Neural cell (in vitro differentiated cells): Measurements from ENCODE around the gene OGN.

Experiments used
- MXI1 ChIP-seq: fragments of 450-650 bp; conservative IDR thresholded peaks from 2 replicates; pipeline ENCODE4 v1.6.1; 2014; ENCODE audit warnings: antibody characterized with exemption, mild to moderate bottlenecking; ENCODE audit not compliant: poor library complexity, severe bottlenecking
- RAD21 ChIP-seq: fragments of 450-650 bp; conservative IDR thresholded peaks from 2 replicates; pipeline ENCODE4 v1.6.1; 2014; ENCODE audit warnings: antibody characterized with exemption, mild to moderate bottlenecking, moderate library complexity
- TF ChIP-seq, protein P1 (sequence below): fragments of 450-650 bp; IDR thresholded peaks from 2 replicates; pipeline ENCODE4 v1.5.1; 2014; ENCODE audit warnings: antibody characterized with exemption, mild to moderate bottlenecking, moderate library complexity; ENCODE audit not compliant: poor library complexity, severe bottlenecking
- TF ChIP-seq, protein P2 (sequence below): IDR thresholded peaks from 2 replicates; pipeline ENCODE4 v1.6.1; 2012; ENCODE audit warnings: borderline replicate concordance

DNA sequence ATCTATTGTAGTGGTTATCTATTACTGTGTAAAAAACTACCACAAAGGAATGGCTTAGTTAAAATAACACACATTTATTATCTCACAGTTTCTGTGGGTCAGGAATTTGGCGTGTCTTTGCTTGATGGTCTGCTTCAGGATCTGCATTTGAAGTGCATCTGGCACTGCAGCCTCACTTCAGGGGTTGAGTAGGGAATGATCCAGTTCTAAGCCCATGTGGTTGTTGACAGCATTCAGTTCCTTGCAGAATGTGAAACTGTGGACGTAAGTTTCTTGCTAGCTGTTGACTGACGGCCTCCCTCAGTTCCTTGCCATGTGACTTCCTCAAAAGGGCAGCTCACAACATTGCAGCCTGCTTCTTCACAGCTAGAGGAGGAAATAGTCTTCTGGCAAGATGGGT, 2.1 kb upstream of the OGN start:
- TF ChIP-seq MXI1: no peak
- TF ChIP-seq, protein P1, sequence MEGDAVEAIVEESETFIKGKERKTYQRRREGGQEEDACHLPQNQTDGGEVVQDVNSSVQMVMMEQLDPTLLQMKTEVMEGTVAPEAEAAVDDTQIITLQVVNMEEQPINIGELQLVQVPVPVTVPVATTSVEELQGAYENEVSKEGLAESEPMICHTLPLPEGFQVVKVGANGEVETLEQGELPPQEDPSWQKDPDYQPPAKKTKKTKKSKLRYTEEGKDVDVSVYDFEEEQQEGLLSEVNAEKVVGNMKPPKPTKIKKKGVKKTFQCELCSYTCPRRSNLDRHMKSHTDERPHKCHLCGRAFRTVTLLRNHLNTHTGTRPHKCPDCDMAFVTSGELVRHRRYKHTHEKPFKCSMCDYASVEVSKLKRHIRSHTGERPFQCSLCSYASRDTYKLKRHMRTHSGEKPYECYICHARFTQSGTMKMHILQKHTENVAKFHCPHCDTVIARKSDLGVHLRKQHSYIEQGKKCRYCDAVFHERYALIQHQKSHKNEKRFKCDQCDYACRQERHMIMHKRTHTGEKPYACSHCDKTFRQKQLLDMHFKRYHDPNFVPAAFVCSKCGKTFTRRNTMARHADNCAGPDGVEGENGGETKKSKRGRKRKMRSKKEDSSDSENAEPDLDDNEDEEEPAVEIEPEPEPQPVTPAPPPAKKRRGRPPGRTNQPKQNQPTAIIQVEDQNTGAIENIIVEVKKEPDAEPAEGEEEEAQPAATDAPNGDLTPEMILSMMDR: no peak
- no peak for TF ChIP-seq RAD21
- TF ChIP-seq, protein P2, sequence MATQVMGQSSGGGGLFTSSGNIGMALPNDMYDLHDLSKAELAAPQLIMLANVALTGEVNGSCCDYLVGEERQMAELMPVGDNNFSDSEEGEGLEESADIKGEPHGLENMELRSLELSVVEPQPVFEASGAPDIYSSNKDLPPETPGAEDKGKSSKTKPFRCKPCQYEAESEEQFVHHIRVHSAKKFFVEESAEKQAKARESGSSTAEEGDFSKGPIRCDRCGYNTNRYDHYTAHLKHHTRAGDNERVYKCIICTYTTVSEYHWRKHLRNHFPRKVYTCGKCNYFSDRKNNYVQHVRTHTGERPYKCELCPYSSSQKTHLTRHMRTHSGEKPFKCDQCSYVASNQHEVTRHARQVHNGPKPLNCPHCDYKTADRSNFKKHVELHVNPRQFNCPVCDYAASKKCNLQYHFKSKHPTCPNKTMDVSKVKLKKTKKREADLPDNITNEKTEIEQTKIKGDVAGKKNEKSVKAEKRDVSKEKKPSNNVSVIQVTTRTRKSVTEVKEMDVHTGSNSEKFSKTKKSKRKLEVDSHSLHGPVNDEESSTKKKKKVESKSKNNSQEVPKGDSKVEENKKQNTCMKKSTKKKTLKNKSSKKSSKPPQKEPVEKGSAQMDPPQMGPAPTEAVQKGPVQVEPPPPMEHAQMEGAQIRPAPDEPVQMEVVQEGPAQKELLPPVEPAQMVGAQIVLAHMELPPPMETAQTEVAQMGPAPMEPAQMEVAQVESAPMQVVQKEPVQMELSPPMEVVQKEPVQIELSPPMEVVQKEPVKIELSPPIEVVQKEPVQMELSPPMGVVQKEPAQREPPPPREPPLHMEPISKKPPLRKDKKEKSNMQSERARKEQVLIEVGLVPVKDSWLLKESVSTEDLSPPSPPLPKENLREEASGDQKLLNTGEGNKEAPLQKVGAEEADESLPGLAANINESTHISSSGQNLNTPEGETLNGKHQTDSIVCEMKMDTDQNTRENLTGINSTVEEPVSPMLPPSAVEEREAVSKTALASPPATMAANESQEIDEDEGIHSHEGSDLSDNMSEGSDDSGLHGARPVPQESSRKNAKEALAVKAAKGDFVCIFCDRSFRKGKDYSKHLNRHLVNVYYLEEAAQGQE: no peak
